Stimulated activated CD4-positive, alpha-beta T cell treated with anti-CD3 and anti-CD28 coated beads, Interleukin-2, amount 100 ng/mL, for 4 hours (primary cell): ENCODE data around the gene CDH4.

Experiments used
- DNase-seq: peaks from one replicate; pipeline ENCODE4 v3.0.0-alpha.2; 2020; ENCODE audit warnings: low read depth

The CDH4 gene

DNA sequence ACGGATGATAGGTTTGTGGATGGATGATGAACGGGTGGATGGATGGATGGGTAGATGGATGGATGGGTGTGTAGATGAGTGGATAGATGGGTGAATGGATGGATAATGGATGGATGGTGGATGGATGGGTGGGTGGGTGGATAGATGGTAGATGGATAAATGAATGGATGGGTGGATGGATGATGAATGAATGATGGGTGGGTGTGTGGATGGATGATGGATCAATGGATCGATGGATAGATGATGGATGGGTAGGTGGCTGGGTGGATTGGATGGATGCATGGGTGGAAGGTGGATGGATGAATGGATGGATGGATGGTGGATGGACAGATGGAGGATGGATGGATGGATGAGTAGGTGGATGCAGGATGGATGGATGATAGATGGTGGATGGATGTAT is 419.5 kb downstream of the CDH4 start:
- DNase-seq, result no peak

DNA sequence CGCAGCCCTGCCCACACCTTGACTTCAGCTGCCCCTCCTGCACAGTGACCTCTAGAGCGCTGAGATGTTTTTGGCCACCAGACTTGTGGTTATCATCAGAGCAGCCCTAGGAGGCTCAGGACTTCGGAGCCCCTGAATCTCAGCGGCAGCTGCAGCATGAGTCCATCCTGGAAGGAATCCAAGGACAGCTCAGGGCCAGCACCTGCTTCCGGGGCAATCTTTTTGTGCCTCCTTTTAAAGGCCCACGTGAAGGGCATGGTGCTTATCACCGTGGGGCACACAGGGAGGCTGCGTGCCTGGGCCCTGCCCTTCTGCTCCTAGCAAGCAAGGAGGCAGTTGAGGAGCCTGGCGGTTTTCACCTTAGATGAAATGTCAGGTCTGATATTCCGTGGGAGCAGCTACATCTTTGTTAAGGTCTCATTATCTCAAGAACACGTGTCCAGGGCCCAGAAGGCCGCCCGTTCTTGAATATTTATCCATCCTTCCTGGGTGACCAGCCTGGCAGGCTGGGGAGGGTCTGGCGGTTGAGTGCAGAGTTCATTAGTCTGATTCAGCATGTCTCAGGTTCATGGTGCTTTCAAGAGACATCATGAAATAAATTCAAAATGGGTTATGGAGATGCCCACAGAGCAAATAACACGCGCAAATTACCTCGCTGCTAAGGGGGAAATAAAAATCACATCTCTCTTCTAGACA is 421.2 kb downstream of the CDH4 start:
- DNase-seq, result no peak

DNA sequence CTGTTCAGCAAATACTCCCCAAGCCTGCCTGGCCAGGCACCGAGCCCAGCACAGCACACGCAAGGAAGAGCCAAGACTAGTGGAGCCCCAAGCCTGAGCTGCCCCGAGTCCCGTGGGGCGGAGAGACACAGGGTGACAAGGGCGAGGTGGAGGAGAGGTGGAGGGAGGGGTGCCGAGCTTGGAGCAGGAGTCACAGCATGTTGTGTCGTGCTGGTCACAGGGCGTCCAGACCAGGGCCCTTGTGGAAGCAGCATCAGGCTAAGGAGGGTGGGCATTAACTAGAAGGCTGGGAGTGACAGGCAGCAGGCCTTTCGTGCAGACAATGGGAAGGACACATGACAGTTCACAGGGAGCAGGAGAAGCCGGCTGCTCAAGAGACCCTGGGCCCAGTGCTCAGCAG is 422.1 kb downstream of the CDH4 start:
- DNase-seq, result no peak

DNA sequence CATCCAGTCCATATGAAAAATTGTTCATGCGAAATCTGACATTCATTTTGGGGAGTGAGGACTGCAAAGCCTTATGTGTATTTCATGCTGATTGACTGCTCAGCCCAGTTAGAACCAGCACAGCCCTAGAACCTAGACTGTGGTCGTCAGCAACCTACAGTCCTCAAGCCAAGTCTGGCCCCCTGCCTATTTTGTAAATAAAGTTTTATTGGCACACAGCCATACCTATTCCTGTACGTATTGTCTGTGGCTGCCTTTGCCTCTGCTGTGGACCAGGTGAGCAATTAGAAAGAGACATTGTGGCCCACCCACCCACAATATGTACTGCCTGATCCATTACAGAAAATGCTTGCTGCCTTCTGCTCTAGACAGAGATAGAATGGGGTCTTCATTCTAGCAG is 422.6 kb downstream of the CDH4 start:
- no peak for DNase-seq

DNA sequence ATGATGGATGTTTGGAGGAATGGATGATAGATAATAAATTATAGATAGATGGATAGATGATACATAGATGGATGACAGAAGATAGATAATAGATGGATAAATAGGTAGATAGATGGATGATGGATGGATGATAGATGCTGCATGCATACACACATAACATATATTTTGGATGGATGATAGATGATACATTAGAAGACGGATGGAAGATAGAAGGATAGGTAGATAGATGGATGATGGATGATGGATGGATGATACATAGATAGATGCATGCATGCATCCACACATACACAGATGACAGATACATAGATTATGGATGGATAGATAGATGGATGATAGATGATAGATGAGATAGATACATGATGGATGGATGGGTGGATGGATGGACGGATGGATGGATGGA is 425.9 kb downstream of the CDH4 start:
- no peak for DNase-seq

DNA sequence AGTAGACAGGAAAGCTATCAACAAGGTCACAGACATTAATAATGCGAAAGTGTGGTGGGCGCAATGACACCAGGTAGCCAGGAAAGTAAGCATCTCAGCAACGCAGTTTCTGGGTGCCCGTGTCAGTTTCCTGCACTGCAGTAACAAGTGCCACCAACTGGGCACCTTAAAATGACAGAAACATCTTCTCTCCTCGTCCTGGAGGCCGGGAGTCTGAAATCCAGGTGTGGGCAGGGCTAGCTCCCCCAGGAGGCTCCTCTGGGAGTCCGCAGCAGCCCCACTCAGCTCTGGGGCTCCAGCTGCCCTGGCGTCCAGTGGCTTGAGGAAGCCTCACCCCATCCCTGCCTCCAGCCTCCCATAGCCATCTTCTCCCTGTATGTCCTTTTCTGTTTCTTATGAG is 426.4 kb downstream of the CDH4 start:
- no peak for DNase-seq

DNA sequence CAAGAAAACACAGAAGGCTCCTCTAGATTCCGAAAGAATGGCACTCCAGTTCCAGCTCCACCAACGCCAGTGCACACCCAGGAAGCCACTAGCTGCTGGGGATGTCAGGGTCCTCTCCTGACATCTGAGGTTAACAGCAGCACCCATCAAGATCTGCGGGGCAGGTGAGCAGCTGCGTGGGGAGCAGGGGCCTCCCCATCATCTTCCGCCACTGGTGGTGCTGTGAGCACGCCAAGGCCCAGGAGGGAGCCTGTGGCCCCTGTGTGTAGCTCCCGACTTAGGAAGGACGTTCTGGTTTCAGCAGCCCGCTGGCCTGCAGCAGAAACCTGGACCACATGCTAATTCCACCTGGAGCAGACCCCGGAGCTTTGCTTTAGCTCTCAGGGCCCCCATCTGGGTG is 427.4 kb downstream of the CDH4 start:
- no peak for DNase-seq

DNA sequence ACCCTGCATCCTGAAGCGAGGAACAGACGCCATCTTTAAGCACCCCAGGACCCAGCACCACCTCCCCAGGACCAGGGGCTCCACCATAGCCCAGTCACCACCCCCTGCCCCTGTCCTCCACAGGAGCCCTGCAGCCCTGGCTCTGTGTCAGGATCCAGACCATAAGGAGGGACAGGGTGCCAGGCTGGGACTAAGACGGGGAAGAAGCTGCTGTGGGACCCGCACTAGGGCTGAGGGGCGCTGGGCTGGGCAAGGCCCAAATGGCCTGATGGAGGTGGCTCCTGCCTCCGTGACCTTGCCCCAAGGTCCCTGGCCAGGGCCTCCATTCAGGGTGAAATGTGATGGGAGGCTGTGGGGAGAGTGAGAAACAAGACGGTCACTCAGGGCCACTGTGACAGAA is 428.0 kb downstream of the CDH4 start:
- no peak for DNase-seq

DNA sequence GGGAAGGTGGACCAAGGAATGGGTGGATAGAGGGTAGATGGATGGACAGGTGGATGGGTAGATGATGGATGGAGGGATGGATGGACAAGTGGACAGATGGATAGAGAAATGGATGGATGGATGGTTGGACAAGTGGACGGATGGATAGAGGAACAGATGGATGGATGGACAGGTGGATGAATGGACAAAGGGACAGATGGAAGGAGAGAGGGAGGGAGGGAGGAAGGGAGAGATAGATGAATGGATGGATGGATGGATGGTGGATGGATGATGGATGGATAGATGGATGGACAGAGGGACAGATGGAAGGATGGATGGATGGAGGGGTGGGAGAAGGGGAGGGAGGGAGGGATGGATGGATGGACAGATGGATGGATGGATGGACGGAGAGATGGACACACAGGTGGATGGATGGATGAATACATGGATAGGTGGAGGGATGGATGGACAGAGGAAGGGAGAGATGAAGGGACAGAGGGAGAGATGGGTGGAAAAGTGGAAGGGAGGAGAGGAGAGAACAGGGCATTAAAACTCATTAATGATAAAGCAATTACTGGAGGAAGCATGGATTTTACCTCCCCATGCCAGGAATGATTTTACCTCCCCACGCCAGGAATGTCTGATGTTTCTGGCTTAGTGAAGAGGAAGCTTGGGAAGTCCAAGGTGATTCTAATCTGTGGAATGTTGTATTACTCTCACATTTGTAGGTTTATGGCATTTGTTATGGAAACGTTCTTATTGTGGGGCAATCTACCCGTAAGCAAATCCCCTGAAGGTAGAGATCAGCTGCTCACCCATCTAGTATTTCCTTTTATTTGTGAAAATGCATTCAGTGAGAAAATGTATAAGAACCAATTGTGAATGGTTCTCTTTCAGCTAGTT is 430.3 kb downstream of the CDH4 start:
- no peak for DNase-seq

DNA sequence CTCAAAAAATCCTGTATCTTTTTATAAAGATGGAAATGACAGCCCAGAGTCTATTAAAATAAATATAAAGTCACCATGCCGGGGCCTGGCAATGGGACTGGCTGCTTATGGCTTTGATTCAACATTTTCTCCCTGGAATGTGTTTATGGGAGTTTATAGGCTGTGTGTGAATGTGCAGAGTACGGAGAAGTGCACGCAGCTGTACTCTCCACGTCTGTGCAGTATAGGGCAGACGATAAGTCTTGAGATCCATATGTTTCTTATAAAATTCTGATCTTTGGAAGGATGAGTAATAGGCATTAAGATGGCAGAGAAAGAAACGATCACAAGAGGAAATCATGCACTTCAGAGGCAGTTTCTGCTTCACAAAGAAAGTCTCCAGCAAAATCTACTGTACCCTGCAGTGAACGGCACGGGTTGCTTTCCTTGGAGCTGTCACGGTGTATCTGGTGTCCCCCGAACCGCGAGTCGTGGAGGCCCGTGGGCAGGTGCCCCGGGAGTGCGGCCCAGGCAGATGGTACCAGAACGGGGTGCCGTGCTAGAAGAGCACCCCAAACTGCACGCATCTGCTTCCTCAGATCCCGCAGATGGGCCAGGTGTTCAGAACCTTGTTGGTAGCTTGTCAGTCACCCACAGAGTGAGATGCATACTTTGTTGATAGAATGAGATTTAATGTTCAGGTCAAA is 431.1 kb downstream of the CDH4 start:
- no peak for DNase-seq

DNA sequence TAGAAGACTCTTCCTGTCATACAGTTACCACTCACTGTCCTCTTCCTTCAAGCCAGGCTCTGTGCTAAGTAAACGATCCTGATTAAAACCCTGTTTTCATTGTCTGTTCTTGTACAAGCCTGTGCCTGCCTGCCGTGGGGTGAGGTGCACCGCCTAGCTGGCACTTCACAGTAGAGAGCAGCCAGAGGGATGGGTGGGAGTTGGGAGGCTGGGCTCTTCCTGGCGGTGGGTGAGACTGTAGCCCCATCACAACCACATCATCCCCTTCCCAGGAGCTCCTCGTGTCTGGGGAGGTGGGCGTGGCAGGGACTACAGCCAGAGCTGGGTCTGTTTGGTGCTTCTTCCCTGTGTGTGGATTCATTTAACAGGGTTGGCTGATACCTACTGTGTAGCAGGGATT is 431.7 kb downstream of the CDH4 start:
- DNase-seq, result no peak

DNA sequence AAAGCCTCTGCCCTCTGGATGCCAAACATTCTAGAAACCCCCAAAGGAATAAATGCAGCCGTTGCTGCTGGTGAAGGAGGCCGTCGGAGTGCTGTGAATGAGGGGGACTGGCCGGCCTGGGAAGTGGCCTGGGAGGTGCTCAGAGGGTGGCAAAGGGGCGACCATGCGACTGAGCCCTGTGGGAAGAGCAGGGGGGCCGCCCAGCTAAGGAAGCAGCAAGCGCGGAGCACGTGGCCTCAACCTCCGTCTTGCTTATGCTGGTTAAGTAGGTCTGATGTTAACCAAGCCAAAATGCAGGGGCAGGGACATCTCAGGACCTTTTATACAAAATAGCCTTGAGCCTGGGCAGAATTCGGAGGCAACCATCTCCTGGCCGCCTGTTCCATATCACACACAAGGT is 432.1 kb downstream of the CDH4 start:
- no peak for DNase-seq

DNA sequence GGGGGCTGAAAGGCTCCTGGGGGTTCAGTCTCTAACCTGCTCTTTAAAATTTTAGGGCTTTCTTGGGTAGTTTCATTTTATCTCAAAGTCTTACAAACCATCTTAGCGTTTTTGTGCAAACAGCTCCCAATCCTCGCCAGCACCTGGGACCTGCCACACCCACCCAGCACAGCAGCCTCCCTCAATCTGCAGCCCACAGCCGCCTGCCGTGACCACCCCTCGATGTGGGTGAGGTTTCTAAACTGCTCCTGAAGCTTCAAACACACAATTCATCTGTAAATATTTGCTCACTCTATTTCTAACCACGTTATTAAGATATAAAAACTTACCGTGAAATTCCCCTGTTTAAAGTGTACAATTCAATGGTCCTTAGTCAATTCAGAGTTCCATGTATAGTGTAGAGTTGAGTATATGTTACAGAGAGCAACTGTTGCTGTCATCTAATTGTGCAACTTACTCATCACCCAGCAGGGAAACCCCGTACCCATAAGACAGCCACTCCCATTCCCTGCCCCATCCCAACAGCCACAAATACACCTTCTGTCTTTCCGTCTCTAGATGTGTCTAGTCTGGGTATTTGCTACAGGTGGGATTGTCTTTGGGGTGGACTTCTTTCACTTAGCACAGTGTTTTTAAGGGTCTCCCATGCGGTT is 432.6 kb downstream of the CDH4 start:
- DNase-seq, result no peak

DNA sequence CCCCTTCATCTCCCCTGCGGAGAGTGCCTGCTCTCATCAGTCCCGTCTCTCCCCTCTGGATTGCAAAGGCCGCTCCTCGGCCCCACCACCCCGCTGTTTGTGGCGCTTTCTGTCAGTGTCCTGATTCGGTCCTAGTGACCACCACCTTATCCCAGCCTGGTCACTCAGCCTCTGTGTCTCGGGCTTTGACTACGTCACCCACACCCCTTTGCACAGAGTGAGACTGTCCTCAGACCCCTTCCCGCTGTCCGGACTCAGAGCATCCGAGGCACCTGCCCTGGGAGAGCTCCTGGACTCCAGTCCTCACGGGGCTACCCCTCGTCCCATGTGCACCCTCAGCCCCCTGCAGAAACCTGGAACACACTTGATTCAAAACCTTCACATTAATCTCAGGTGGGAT is 433.4 kb downstream of the CDH4 start:
- DNase-seq, result no peak

DNA sequence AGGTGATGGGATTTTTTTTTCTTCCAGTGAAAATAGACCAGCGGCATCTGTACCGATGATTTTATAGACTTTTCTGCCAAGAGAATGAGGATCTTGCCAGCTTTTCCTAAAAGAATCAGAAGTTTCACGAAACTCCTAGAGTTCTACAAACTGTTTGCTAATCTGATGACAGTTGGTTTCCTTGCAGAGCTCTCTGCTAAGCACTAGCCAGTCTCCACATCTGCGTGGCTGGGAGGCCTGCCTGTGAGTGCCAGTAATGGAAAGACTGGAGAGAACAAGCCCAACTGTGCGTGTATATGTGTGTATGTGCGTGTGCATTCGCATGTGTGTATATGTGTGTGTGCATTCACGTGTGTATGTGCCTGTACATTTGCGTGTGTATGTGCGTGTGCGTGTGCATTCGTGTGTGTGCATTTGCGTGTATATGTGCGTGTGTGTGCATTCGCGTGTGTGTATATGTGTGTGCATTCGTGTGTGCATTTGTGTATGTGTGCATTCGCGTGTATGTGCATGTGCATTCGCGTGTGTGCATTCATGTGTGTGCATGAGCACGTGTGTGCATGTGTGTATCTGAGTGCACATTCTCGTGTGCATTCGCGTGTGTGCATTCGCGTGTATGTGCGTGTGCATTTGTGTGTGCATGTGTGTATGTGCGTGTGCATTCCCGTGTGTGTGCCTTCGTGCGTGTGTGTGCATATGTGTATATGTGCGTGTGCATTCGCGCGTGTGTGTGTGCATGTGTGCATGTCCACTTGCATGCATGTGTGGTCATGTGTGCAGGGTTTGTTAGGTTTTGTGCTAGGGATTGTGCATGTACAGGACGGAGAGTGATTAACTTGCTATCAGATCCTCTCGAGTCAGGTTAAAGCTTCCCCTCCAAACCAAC is 434.2 kb downstream of the CDH4 start:
- DNase-seq, result no peak

DNA sequence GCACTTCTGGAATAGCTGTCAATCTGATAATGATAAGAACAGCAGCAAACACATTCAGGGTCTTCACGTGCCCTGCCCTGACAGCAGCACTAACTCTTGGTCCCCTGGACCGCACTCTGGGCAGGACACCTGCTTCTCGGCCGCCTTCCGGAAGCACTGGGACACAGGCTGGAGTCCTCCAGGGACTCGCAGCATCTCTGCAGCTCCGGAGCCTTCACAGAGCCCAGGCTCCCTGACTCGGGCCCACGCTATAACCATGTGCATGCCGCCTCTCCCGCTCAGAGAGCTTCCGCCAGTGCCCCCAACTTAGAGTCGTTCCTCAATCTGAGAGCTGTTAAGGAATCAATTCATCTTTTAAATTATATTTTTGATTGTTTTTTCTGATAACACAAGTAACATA is 436.4 kb downstream of the CDH4 start:
- no peak for DNase-seq

DNA sequence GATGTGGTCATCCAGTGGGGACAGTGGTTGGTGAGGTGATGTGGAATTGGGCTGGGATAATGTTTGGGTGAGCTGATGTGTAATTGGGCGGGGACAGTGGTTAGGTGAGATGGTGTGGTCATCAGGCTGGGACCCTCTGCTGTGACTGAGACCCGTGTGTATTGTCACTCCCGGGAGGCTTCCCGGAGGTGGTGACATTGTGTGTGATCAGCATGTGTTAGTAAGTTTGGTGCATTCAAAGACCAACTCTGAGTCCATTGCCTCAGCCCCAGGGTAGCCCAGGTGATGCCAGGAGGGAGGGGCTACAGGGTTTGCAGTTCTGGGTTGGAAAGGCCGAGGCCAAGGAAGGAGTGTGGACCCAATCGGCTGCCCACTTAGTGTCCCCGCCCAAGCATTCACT is 438.1 kb downstream of the CDH4 start:
- no peak for DNase-seq

DNA sequence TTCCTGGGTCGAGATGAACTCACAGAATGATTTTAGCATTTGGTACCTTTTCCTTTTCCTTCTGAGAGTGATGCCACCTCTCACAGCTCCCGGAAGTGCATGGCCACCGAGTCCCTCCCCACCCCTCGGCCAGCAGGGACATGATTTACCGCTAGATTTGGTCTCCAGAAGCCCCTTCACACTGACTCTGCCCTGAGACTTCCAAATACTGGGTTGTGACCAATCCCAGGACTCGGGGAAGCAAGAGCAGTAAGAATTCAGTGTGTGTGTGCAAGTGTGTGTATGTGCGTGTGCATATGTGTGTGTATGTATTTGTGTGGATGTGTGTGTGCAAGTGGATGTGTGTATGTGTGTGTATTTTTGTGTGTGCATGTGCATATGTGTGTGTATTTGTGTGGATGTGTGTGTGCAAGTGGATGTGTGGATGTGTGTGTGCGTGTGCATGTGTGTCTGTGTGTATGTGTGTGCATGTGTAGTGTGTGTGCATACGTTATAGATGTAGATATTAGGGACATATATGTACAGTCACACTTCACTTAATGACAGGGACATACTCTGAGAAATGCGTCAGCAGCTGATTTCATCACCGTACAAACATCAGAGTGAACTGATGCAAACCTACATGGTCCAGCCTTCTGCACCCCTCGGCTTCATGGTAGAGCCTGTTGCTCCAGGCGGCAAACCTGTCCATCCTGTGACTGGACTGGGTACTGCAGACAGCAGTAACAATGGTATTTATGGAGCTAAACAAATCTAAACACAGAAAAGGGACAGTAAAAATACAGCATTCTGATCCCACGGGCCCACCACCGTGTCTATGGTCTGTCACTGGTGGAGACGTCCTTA is 439.2 kb downstream of the CDH4 start:
- no peak for DNase-seq

DNA sequence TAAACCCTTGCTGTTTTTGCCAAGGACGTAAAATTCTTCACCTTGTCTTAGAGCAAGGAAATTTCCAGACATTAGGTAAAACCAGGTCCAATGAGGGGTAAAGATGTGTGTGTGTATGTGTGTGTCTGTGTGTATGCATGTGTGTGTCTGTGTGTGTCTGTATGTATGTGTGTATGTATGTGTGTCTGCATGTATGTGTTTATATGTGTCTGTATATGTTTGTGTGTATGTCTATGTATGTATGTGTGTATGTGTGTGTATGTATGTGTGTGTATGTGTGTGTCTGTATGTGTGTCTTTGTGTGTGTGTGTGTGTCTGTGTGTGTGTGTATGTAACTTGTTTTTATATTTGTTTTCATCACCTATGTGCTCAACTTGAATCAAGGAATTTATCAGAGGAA is 439.9 kb downstream of the CDH4 start:
- DNase-seq, result no peak

DNA sequence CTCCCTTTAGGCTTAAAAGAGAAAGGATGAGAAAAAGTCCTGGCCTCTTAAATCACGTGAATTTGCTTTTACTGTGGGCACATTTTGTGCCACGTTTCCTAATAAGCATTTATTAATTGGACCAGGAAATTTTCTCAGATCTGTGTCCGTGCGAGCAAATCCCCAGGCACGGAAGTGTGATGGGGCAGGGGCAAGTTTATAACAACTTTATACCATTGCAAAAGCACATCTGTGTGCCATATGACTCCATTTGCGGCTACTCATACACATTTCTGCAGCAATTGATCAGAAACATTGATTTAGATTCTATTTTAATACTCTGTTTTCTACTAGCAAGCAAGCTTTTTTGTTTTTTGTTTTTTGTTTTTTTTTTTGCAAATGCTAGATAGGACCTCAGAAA is 440.4 kb downstream of the CDH4 start:
- no peak for DNase-seq
